Stimulated activated CD8-positive, alpha-beta memory T cell treated with anti-CD3 and anti-CD28 coated beads, Interleukin-15, amount 100 ng/mL, for 1 hour (primary cell): Measurements from ENCODE around the gene RYR3.

ENCODE experiments used
- DNase-seq: peaks from one replicate; pipeline ENCODE4 v3.0.0-alpha.2; 2020; ENCODE audit warnings: low read depth

The RYR3 gene

DNA sequence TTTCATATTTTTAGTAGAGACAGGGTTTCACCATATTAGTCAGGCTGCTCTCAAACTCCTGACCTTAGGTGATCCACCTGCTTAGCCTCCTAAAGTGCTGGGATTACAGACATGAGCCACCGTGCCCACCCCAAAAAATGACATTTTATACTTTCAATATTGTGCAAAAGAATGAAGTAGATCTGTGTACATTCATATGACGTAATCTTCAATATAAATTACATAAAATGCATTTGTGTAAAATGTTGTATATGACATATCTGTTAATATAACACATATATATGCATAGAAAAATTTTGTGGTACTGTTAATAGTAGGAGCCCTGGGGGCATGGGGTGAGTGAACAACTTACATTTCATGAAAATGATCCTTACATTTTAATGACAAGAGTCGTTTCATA, 71.7 kb downstream of the RYR3 start:
- no peak for DNase-seq

DNA sequence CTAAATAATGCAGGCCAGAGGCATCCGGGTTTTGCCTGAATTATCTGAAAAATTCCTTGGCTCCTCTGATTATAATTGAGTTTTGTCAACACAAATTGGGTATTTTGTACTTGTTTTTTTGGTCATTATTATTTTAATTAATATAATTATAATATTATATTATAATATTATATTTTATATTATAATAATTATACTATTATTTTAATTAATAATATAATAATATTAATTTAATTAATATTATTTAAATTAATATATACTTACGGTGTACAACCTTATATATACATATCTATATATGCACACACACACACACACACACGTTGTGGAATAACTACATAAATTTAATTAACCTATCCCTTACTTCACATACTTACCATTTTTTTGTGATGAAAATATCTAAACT, 73.5 kb downstream of the RYR3 start:
- no peak for DNase-seq

DNA sequence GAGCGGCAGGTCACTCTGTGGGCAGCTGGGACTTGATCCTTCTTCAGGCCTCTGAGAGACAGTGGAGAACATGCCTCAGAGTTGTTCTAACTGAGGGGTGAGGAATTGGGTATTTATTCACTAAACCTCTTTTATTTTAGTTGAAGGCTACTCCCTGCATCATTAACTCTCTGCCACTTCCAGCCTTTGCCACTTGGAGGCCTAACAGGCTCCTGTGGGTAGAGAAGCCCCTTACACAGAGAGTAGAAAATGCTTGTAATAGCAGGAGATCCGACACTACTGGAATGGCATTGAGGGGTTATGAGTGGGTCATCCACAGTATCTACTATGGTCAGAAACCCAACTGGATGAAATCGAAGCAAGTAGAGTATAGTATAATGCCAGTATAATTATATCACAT, 81.7 kb downstream of the RYR3 start:
- no peak for DNase-seq

DNA sequence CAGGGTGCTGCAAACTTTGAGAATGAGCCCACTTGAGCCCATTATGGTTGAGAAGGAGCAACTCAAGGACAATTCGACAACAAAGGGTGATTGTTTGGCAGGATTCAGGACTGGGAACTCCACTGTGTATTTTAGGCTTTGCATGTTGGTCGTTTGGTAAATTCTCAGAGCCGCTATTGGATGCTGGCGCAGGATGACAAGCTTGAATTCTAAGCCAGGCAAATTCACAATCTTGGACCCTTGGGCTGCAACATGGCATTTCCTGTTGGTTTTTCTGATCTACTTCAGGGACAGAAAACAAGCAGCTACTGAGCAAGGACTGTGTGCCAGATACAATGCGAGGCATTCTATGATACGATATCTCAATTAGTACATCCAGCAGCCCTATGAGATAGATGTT, 82.8 kb downstream of the RYR3 start:
- no peak for DNase-seq

DNA sequence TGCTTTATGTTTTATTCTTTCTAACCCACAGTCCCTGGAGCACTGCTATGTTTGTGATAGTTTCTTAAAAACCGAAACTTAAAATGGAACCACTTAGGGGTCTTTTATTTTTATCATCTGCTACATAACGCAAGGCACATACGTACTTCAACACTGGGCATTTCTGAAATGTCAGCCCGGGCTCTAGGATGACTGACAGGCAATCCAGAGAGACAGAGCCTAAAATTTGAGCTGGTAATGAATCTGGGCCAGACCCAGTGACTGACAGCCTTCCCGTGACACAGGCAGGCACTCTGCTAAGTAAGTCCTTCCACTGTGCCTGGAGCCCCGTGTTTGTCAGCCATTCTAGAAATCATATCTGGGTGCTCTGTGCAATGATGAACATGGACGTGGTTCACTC, 84.6 kb downstream of the RYR3 start:
- no peak for DNase-seq

DNA sequence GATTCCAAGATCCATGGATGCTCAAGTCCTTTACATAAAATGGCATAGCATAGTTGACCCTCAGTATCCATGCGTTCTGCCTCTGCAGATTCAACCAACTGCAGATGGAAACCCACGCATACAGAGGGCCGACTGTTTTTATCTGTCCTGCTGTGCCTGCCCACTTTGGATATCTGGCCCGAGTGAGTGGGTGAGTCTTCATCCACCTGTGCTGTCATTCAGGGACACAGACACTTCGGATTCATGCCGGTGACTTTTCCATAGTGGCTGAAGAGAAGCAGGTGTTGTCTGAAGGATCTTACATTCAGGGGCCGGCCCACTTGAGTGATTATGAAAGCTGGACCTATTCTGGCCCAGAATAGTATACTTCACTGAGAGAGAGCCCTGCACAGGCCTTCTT, 85.1 kb downstream of the RYR3 start:
- no peak for DNase-seq

DNA sequence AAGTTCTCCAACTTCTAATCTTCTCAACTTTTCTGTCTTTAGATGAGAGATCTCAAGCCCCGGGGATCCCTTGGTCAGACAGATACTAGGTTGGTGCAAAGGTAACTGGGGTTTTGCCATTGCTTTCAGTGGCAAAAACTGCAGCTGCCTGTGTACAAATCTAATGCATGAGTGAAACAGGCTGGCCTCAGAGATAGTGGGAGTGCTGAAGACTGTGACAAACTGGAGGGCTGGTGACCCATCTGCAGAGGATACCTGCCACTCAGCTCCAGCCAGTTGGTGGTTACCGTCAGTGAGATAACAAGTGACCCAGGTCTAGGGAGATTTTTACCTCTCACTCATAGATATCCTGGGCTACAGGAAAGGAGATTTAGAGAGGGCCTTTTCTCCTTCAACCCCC, 85.7 kb downstream of the RYR3 start:
- DNase-seq = no peak

DNA sequence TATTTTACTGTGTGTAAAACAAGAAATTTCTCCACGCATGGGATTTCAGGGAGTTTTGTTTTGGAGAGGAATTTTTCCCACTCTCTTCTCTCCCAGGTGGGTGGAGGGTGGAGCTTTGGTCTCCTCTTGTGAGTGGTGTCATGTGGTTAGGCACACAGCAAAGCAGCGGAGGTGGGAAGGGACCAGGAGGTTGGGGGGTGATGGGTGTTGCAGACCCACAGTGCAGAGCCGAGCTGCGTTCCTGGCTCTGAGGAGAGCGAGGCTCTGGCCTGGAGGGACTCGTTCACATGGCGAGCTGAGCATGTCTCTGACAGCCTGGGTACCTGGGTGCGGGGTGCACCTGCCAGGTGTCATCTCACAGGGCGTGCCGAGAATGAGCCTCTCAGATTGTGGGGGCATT, 87.8 kb downstream of the RYR3 start:
- no peak for DNase-seq

DNA sequence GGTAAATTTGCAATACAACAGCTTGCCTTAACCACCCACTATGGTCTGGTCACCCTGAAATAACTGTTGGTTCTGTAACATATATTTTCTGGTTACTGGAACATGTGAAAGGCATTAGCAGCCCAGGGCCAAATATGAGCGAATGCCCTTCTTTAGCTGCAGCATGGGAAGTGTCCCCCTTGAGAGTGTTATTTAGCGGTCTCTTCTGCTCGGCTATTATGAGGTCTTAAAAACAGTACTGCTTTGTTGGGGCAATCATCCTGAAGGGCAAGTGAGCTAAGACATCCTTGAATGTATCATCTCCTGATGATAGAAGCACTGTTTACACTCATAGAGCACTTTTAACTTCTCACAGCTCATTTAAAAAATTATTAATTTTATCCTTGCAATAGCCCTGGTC, 90.2 kb downstream of the RYR3 start:
- DNase-seq = no peak

DNA sequence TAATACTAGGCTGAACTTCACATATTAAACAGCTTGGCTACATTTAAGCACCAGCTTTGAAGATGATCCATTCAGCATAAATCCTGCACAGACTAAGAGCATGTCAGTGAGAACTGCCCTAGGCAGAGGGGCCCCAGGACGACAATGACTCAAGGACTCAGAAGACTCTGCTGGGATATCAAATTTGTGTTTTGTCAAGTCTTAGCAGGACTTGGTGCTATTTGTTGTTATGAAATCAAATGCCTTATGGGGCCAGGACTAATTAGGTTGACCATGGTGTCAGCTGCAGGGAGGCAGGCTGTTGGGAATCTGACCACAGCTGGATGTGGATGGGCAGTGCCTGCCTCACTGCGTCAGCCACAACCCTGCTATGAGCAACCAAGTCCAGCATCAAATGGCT, 91.8 kb downstream of the RYR3 start:
- DNase-seq = no peak

DNA sequence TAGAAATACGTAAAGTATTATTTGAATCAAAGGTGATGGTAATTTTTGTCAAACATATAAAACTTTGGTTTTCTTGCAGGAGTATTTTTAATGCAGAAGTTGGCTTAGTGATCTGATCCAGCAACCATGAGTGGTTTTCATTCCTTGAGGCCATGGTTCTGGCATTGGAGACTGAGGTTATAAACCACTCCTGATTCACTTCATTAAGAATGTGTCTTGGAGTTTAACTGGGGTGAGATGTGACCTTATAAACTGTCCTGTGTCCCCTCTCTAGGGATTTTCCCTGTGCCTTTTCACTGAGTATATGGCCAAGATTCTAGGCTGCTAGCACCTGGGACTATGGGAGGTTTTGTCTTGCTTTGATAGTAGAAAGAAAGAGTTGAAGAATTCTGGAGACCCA, 94.3 kb downstream of the RYR3 start:
- no peak for DNase-seq

DNA sequence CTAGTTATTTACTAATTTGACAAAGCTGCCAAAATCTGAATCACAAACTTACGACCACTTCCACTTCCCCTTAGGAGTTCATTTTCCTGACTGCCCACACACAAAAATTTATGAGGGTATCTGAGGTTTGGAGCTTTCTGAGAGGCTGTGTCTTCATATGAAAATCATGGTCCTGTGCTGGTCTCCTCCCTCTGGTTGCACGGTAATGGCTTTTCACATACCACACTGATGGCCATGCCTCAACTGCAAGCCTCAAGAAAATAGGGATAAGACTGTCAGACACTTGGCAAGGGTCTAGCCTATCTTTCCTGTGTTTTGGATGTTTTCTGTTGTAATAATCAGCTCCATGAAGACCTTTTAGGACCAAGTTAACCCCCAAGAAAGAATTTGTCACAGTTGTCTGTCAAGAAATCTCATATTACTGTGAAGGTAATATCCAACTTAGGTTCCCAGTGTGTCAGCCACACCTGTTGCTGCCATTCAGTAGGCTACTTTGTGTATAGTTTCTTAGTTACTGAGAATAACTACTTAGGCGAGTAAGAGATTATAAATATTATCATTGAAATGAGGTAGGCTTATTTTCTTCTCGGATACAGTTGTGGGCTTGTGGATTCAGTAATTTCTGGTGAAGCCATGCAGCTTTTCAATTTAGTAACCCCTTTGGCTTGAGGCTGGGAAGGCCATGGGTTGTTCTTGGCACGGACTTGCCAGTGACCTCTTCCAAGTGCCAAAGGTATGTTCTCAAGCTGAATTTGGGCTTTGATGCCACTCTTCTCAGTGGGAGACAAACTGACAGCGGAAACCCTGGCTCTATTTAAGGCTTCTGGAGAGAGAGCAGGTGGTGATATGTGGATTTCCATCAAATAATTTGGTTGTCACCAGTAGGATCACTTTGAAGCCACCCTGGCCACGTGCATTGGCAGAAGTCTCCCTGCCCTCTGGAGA, 101.1 kb downstream of the RYR3 start:
- no peak for DNase-seq

DNA sequence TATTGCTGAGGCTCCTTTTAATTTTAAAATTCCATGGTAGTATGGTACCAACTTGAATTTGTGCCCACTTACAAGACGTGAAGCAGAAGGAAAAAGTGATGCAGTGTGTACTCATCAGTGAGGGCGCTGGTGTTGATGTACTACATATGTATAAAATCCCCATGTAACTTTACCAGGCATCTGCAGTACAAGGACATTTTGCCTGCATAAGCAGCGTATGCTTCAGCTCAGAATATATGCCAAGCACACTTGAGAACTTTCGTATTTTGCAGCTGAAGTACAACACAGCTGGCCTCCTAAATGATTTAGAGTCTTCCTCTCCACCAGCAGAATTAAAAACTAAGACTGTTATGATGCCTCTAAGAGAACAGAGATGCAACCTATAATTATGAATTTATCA, 108.9 kb downstream of the RYR3 start:
- DNase-seq = no peak

DNA sequence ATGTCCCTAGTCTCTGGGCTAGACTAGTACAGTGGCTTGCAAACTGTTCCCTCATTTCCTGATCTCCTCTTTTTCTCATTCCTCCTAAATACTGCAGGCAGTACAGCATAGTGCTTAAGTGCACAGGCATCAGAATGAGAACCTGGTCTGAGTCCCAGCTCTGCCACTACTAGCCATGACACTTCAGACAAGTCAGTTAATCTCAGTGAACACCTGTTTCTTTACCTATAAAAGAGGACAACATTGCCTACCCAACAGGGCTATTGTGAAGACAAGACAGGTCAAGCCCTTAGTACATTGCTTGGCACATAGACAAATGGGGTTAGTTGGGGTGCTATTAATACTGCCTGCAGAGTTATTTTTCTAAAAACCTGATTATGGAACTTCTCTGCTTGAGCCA, 113.3 kb downstream of the RYR3 start:
- no peak for DNase-seq

DNA sequence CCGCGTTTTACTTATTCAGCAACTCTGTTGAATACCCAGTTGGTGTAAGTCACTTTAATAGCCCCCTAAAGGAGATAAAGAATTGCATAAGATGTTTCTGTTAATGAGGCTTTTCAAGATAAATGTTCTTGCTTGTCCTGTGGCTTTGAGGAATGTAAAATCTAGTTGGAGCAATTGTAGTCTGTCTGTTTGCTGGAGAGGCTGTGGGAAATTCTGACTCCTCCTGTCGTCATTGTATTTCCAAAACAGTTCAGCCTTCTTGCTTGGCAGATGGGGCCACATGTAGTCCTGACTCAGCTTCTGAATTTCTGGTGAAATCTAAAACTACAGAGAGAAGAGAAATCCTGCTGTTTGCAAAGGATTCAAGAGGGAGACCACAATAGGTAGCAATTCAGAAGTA, 114.4 kb downstream of the RYR3 start:
- no peak for DNase-seq

DNA sequence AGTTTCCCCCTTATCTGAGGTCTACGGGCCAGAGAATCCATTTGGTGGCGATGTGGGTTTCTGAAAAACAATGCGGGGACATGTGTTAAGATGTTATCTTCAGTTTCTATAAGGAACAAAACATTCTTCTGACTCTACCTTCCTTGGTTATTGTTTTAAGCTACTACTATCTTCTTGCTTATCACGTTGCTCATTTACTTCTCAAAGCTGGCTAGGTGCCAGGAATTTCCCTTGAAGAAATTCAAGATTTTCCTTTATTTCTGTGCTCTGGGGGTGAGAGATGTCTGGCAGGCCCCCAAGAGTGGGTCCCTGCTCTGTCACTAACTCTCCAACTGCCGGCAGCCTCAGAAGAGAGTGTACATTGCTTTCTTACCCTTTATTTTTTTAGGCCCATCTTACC, 119.8 kb downstream of the RYR3 start:
- DNase-seq = no peak

DNA sequence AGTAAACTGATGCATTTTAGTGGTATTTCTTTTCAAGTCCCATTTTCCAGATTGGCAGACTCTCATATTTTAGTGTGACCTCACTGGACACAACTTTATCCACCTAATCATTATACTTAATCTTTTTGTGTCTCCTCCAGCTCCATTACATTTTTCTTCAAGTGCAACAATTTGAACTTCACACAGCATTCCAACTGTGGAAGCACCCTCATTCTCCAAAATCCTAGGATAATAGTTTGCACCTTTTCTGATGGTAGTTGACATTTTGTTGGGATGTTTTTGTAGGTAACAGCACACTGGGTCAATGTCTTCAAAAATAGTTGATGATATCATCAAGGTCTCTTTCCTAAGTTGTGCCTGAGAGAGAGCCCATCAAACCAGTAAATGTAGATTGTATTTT, 123.1 kb downstream of the RYR3 start:
- no peak for DNase-seq

DNA sequence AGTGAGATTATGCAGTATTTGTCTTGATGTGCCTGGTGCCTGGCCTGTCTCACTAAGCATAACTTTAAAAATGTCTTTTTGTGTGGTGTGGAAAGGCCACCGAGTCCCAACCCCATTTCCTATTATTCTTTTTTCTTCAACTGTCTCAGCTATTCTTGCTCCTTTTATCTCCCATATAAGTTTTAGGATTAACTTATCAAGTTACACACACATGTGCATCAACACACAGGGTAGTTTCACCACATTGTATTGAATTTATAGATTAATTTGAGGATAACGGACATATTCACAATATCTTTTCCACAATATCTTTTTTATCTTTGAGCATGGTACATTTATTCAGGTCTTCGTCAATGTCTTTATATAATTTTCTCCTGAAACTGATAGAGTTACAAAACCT, 127.6 kb downstream of the RYR3 start:
- DNase-seq = no peak

DNA sequence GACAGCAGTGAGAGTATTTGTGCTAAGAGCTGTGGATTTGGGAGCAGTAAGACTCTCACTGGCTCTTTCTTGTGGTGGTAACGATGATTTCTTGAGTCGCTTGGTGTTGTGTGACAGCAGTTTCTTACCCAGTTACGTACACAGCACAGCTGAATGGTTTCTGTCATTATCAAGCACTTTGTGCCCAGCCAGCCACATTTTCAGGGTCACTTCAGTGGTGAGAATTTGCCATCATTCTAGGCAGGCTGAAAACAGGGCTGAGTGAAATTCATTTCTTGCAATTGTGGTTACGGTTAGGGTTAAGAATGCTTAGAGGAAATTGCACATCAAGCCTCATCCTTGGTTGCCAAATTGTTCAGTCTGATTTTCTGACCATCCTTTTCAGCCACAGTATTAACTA, 130.1 kb downstream of the RYR3 start:
- DNase-seq = no peak

DNA sequence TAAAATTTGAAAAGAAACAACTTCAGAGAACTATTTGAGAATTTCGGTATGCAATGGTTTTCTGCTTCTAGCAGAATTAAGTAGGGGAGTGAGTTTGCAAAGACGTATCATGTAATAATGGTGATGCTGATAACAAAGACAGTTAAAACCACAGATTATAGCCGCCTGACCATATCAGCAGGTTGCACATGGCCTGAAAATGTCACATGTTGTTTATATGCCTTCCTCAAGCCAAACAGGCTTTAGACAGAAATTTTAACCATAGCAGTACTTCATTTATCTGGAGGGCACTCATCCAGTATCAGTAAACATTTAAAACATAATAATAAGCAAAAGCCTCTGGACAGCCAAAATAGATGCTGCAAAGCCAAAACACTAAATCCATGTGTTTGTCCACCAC, 131.7 kb downstream of the RYR3 start:
- DNase-seq = no peak

DNA sequence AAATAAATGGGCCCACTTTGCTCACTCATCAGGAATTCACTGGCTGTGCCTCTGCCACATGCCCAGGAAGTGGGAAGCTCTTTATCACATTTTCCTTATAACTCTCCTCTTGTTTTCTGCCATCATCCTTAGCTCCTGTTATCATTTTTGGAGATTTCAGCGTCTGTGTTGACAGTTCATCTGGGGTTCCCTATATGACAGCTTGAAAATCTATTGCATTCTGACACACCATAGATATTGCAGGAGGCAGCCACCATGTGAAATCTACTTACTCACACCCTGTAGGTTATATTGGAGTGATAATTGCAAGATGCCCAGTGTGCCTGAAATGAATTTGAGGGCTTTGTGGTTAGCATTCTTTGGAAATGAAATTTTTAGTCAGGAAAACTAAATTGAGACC, 132.9 kb downstream of the RYR3 start:
- DNase-seq = no peak

DNA sequence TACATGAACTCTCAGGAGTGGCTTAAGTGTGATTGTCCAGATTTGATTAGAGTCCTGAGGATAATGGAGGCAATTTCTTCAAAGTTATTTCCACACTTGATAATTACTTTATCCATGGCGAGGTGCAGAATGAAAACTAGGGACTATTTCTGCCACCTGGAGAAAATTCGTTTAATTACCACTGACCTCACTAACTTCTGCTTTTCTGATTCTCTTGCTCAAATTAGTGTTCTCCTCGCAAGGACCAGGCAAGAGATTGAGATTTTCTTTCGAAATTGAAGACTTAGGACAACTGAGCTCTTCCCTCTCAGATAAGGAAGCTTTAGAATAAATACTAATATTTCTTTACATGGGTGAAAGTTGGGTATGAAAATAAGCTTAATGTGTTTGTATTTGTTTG, 135.2 kb downstream of the RYR3 start:
- DNase-seq = no peak

DNA sequence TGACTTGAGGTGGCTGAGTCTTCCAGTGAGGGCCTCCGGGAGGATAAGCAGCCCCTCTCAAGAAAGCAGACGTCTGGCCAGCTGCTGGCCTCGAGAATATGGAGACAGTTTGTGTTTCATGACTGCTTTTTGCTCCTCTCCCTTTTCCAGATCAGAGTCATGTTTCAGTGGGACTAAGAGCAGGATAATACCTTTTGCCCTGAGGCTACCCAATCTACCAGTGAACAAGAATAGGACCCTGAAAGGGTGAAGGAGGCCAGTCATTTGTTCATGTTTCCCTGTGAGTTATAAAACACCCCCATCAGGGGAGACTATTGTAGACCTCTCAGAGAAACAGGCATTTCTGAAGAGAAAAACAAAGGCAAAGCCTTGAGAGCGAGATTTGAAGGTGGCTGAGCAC, 137.4 kb downstream of the RYR3 start:
- DNase-seq = no peak

DNA sequence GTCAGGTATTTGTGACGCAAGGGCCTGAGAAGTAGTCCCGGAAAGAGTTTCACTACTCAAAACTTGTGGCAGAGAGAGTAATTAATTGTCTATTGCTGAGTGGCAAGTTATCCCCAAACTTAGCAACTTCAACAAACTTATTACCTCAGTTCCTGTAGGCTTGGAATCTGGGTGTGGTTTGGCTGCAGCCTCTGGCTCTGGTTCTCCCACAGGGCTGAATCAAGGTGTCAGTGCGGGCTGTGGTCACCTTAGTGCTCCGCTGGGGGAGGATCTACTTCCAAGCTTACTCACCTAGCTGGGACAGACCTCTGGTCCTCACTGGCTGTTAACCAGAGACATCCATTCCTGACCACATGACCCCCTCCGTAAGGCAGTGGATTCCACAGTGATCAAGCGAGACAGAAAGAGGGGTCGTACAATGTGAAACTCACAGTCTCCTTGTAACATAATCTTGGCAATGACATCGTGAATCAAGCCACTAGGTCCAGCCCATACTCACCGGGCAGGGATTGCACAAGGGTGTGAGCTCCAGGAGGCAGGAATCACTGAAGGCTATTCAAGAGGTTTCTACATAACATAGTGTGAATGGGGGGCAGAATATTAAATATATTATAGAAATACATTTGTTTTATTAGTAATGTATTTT, 138.3 kb downstream of the RYR3 start:
- DNase-seq = no peak
